Measurements from ENCODE around the gene FBXL14. TPM values are rescaled to one million over a fixed set of nuclear protein-coding genes. Genes with fewer than 3 reads are reported as not detected.

FBXL14 gene
- total RNA-seq, 1 experiment from 2014 or later: 18.3 TPM

GRCh38 chr12:1575408-1576401 lies 18.7 kb downstream of the FBXL14 start:
- intact Hi-C loops (cut with micrococcal nuclease): no loop called here
- Histone ChIP-seq H4K20me1 (ENCODE audit: low read length) (no peaks in the 10 kb centered on the region), H2AFZ (ENCODE audit: low read length) (peak overlapping the region; percentile 75), H3K79me2 (ENCODE audit: low read length) (no peaks in the 10 kb centered on the region), H3K9me3 (ENCODE audit: low read length) (no peaks in the 10 kb centered on the region), H3K9ac (ENCODE audit: low read length) (peak overlapping the region; percentile 26; the same call in 1 of the 2 replicates), H3K27ac (ENCODE audit: low read length) (peak overlapping the region; percentile 57), H3K36me3 (ENCODE audit: low read depth, low read length) (no peaks in the 10 kb centered on the region), H3F3A (ENCODE audit: low read length, unreplicated experiment) (no peaks in the 10 kb centered on the region), H3K4me2 (ENCODE audit: low read length) (peak overlapping the region; percentile 88), H3K4me1 (ENCODE audit: insufficient read depth, low read length) (peaks cover 23% of the 10 kb centered on the region), H3K9me2 (replicated peaks; ENCODE audit: low read length) (no peaks in the 10 kb centered on the region), H3K27me3 (ENCODE audit: low read length) (no peaks in the 10 kb centered on the region), H3K4me3 (ENCODE audit: low read length) (peak overlapping the region; percentile 52)
- TF ChIP-seq EZH2phosphoT487 (IDR thresholded peaks at IDR 0.05; ENCODE audit: borderline replicate concordance, low read length) (no peak), EZH2 (IDR thresholded peaks at IDR 0.05; ENCODE audit: low read length, unreplicated experiment) (no peak)
- TF ChIP-seq, protein P1, sequence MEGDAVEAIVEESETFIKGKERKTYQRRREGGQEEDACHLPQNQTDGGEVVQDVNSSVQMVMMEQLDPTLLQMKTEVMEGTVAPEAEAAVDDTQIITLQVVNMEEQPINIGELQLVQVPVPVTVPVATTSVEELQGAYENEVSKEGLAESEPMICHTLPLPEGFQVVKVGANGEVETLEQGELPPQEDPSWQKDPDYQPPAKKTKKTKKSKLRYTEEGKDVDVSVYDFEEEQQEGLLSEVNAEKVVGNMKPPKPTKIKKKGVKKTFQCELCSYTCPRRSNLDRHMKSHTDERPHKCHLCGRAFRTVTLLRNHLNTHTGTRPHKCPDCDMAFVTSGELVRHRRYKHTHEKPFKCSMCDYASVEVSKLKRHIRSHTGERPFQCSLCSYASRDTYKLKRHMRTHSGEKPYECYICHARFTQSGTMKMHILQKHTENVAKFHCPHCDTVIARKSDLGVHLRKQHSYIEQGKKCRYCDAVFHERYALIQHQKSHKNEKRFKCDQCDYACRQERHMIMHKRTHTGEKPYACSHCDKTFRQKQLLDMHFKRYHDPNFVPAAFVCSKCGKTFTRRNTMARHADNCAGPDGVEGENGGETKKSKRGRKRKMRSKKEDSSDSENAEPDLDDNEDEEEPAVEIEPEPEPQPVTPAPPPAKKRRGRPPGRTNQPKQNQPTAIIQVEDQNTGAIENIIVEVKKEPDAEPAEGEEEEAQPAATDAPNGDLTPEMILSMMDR (conservative IDR thresholded peaks at IDR 0.05; ENCODE audit: low read depth, low read length): no peak
- ATAC-seq (peak; percentile 48), DNase-seq (peak; percentile 66)
- CTCF ChIA-PET: interaction anchor here (1.3 kb wide), 1 partner anchor 458 kb away, joined by 7 read pairs; no protein-coding TSS in a partner anchor
- POLR2A ChIA-PET (ENCODE audit: unreplicated experiment): interaction anchor here (0.6 kb wide), 1 partner anchor 660 kb away, joined by 10 read pairs; no protein-coding TSS in a partner anchor
- BruUV-seq (replicated peaks): no TSS peak

DNA sequence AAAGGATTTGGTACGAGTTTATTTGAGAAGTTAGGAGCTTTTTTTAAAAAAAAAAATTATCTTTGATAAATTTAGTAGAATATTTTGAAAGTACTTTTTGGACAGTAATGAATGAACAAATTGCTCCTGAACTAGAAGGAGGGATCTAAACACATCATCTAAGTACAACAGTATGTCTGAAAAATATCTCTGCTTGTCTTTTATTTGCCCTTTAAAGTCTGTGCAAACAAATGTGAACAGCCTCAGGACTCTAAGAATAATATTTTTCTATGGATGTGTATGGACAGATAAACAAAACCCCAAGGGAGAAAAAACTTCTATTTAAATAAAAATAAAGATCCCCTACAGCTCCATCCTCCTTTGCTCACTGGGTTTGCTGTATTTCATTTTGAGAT lies 19.5 kb downstream of the FBXL14 start:
- Histone ChIP-seq H2AFZ (ENCODE audit: low read length) (no peak overlapping the region), H3K9ac (ENCODE audit: low read length) (no peak overlapping the region), H3K27ac (ENCODE audit: low read length) (no peak overlapping the region), H3K27me3 (ENCODE audit: low read length) (no peaks in the 10 kb centered on the region), H3K9me3 (ENCODE audit: low read length) (no peaks in the 10 kb centered on the region), H3F3A (ENCODE audit: low read length, unreplicated experiment) (no peaks in the 10 kb centered on the region), H4K20me1 (ENCODE audit: low read length) (no peaks in the 10 kb centered on the region), H3K4me3 (ENCODE audit: low read length) (peak overlapping the region; percentile 52), H3K79me2 (ENCODE audit: low read length) (no peaks in the 10 kb centered on the region), H3K4me2 (ENCODE audit: low read length) (peak overlapping the region; percentile 88), H3K9me2 (replicated peaks; ENCODE audit: low read length) (no peaks in the 10 kb centered on the region), H3K4me1 (ENCODE audit: insufficient read depth, low read length) (peaks cover 23% of the 10 kb centered on the region), H3K36me3 (ENCODE audit: low read depth, low read length) (no peaks in the 10 kb centered on the region)
- ChIA-PET CTCF (interaction anchor here (1.0 to 1.3 kb wide), 2 partner anchors 457 to 482 kb away, joined by 7 read pairs; no protein-coding TSS in a partner anchor), POLR2A (ENCODE audit: unreplicated experiment) (interaction anchor here (0.6 kb wide), 1 partner anchor 659 kb away, joined by 10 read pairs; no protein-coding TSS in a partner anchor)
- DNase-seq (no peak), ATAC-seq (peak; percentile 36)
- BruUV-seq (replicated peaks): no TSS peak
- intact Hi-C loops (cut with micrococcal nuclease): no loop called here
- TF ChIP-seq EZH2phosphoT487 (IDR thresholded peaks at IDR 0.05; ENCODE audit: borderline replicate concordance, low read length) (no peak), EZH2 (IDR thresholded peaks at IDR 0.05; ENCODE audit: low read length, unreplicated experiment) (no peak)
- TF ChIP-seq, protein P1 (conservative IDR thresholded peaks at IDR 0.05; ENCODE audit: low read depth, low read length): no peak
